GM23248 (cell line): ENCODE results near the gene SIPA1L3. TPM values are rescaled to one million over a fixed set of nuclear protein-coding genes. Genes with fewer than 3 reads are reported as not detected.
A peak's percentile ranks its signal among the peaks of the same experiment; 100 is the strongest.

Experiments
- DNase-seq: peaks from one replicate; pipeline ENCODE4 v3.0.0-alpha.2; 2015
- H2AFZ ChIP-seq: fragments of 200-600 bp; sonication (generic); 2 replicates; pipeline ENCODE4 v1.6.1; 2016; ENCODE audit warnings: antibody characterized with exemption
- H3F3A ChIP-seq: fragments of 200-600 bp; sonication (generic); 2 replicates; pipeline ENCODE4 v1.6.1; 2016; ENCODE audit warnings: mild to moderate bottlenecking, antibody characterized with exemption, mixed run types; ENCODE audit not compliant: insufficient read depth
- H3K27ac ChIP-seq: fragments of 200-600 bp; sonication (generic); 2 replicates; pipeline ENCODE4 v1.5.1; 2016; ENCODE audit warnings: mild to moderate bottlenecking
- H3K27me3 ChIP-seq: fragments of 200-600 bp; sonication (generic); replicated peaks from 2 replicates; pipeline ENCODE4 v1.6.1; 2016; ENCODE audit warnings: mild to moderate bottlenecking; ENCODE audit not compliant: insufficient read depth
- H3K36me3 ChIP-seq: fragments of 200-600 bp; sonication (generic); 2 replicates; pipeline ENCODE4 v1.6.1; 2016; ENCODE audit warnings: low read depth, mild to moderate bottlenecking
- H3K4me1 ChIP-seq: fragments of 200-600 bp; sonication (generic); 2 replicates; pipeline ENCODE4 v1.6.1; 2016; ENCODE audit warnings: mild to moderate bottlenecking; ENCODE audit not compliant: insufficient read depth
- H3K4me2 ChIP-seq: fragments of 200-600 bp; sonication (generic); one replicate; pipeline ENCODE4 v1.6.1; 2016; ENCODE audit warnings: mild to moderate bottlenecking; ENCODE audit not compliant: unreplicated experiment
- H3K4me3 ChIP-seq: fragments of 200-600 bp; sonication (generic); 2 replicates; pipeline ENCODE4 v1.5.1; 2016; ENCODE audit warnings: mild to moderate bottlenecking
- H3K79me2 ChIP-seq: fragments of 200-600 bp; sonication (generic); 2 replicates; pipeline ENCODE4 v1.6.1; 2016; ENCODE audit warnings: mild to moderate bottlenecking; ENCODE audit not compliant: insufficient read depth
- H3K9ac ChIP-seq: fragments of 200-600 bp; sonication (generic); 2 replicates; pipeline ENCODE4 v1.6.1; 2016; ENCODE audit warnings: mild to moderate bottlenecking
- H3K9me2 ChIP-seq: fragments of 200-600 bp; sonication (generic); 2 replicates; pipeline ENCODE4 v1.6.1; 2016; ENCODE audit warnings: mixed run types, mild to moderate bottlenecking, moderate library complexity; ENCODE audit not compliant: insufficient read depth
- H3K9me3 ChIP-seq: fragments of 200-600 bp; sonication (generic); one replicate; pipeline ENCODE4 v1.6.1; 2017; ENCODE audit warnings: low read depth
- H4K20me1 ChIP-seq: fragments of 200-600 bp; sonication (generic); 2 replicates; pipeline ENCODE4 v1.6.0; 2016; ENCODE audit not compliant: insufficient read depth
- EZH2 ChIP-seq: fragments of 200-600 bp; sonication (generic); IDR thresholded peaks from 2 replicates; pipeline ENCODE4 v1.6.1; 2018; ENCODE audit warnings: antibody characterized with exemption, mild to moderate bottlenecking; ENCODE audit not compliant: insufficient read depth, poor library complexity, severe bottlenecking
- EZH2phosphoT487 ChIP-seq: fragments of 200-600 bp; sonication (generic); IDR thresholded peaks from 2 replicates; pipeline ENCODE4 v1.6.1; 2018; ENCODE audit warnings: antibody characterized with exemption, moderate library complexity, mild to moderate bottlenecking, low read depth; ENCODE audit not compliant: insufficient read depth
- WGBS, 2 experiments: methylation state at CpG; one replicate each; pipeline ENCODE4 v1.1.6; 2015 to 2017; ENCODE audit warnings: low lambda C conversion rate in 2 of 2, low coverage in 1 of 2; ENCODE audit errors: missing lambda C conversion rate in 2 of 2; 5-methylcytosine and 5-hydroxymethylcytosine counted together
- in situ Hi-C: fragments of 300-500 bp; cut with MboI; formaldehyde crosslinking; loops from 2 replicates; pipeline ENCODE4 v1.15.0; 2020
- polyA plus RNA-seq: library from polyadenylated mRNA; unstranded; fragments of >200 nt; fragmentation: Nextera tagmentation; extraction: Ambion mirVana; gene quantifications from 2 replicates; pipeline ENCODE4 v1.2.1, GENCODE V29; 2016
- total RNA-seq: library from RNA; depleted of rRNA; stranded (reverse); fragments of >200 nt; shearing (Covaris generic); gene quantifications from 2 replicates; pipeline ENCODE4 v1.2.3, GENCODE V29; 2014

The SIPA1L3 gene
- total and polyA plus RNA-seq, 2 experiments from 2014 or later = 3.7 to 12.1 TPM

GRCh38 chr19:37896180-37896579, 10.8 kb upstream of the SIPA1L3 start:
- Histone ChIP-seq H2AFZ (no peak overlapping the region), H3F3A (no peaks in the 10 kb centered on the region), H4K20me1 (no peaks in the 10 kb centered on the region), H3K9ac (no peak overlapping the region), H3K4me1 (no peaks in the 10 kb centered on the region), H3K27me3 (peaks cover 18% of the 10 kb centered on the region), H3K36me3 (no peaks in the 10 kb centered on the region), H3K27ac (no peak overlapping the region), H3K4me3 (no peak overlapping the region), H3K4me2 (no peak overlapping the region), H3K79me2 (no peaks in the 10 kb centered on the region), H3K9me3 (no peaks in the 10 kb centered on the region), H3K9me2 (no peaks in the 10 kb centered on the region)
- no peak for TF ChIP-seq EZH2phosphoT487
- no peak for TF ChIP-seq EZH2
- no peak for DNase-seq
- in situ Hi-C loops = loop anchor here (10.0 kb wide), 1 partner anchor 339 kb away; no protein-coding TSS in a partner anchor
- WGBS, 2 experiments = 66 to 70% methylated on average over 8 of the region's 8 CpGs

- H3K27me3 ChIP-seq = no peaks in the 10 kb centered on the region
- no peaks in the 10 kb centered on the region for H3K4me1 ChIP-seq
- no peaks in the 10 kb centered on the region for H3K9me3 ChIP-seq
- in situ Hi-C loops = loop anchor here (10.0 kb wide), 1 partner anchor 335 kb away; no protein-coding TSS in a partner anchor
- H3K27ac ChIP-seq = no peak overlapping the region
- H3K79me2 ChIP-seq = no peaks in the 10 kb centered on the region
- no peaks in the 10 kb centered on the region for H3K9me2 ChIP-seq
- no peaks in the 10 kb centered on the region for H4K20me1 ChIP-seq
- TF ChIP-seq EZH2phosphoT487 (no peak), EZH2 (no peak)
- WGBS, 2 experiments = 38 to 54% methylated on average over 1 of the region's 1 CpG
- H3K4me3 ChIP-seq = no peak overlapping the region
- no peak overlapping the region for H3K9ac ChIP-seq
- no peaks in the 10 kb centered on the region for H3K36me3 ChIP-seq
- no peak overlapping the region for H3K4me2 ChIP-seq
- DNase-seq = no peak
- H2AFZ ChIP-seq = no peak overlapping the region
- H3F3A ChIP-seq = no peaks in the 10 kb centered on the region
These were observed 7.6 kb upstream of the SIPA1L3 start for GRCh38 chr19:37899453-37899852.

- no peaks in the 10 kb centered on the region for H3F3A ChIP-seq
- no peak overlapping the region for H3K27ac ChIP-seq
- H3K9ac ChIP-seq = no peak overlapping the region
- no peak for TF ChIP-seq EZH2
- no peak overlapping the region for H3K4me2 ChIP-seq
- in situ Hi-C loops = loop anchor here (10.0 to 25.0 kb wide), 2 partner anchors 187 to 335 kb away; no protein-coding TSS in a partner anchor
- H4K20me1 ChIP-seq = no peaks in the 10 kb centered on the region
- no peaks in the 10 kb centered on the region for H3K79me2 ChIP-seq
- H2AFZ ChIP-seq = no peak overlapping the region
- no peaks in the 10 kb centered on the region for H3K9me2 ChIP-seq
- no peak for DNase-seq
- no peaks in the 10 kb centered on the region for H3K27me3 ChIP-seq
- H3K4me1 ChIP-seq = no peaks in the 10 kb centered on the region
- no peaks in the 10 kb centered on the region for H3K9me3 ChIP-seq
- 74 to 81% methylated on average over 2 of the region's 2 CpGs for WGBS, 2 experiments
- no peak overlapping the region for H3K4me3 ChIP-seq
- no peaks in the 10 kb centered on the region for H3K36me3 ChIP-seq
These were observed 7.0 kb upstream of the SIPA1L3 start for GRCh38 chr19:37899966-37900365.

DNA sequence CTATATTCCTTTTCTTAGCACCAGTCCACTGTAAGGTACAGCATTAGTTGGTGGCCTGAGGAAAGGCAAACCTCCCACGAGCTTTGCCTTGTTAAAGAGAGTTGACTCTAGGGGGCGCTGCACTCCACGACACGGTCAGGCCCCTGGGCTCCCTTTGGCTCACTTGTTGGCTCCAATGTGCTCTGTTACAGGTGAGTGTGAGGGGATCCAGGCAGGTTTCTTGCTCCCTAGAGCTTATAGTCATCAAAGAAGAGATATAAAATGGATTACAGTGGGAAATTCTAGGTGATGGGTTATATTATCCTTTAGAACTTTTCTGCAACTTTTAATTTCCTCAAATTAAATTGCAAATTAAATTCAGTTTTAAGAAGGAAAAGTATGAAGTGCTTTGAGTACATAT, 4.3 kb upstream of the SIPA1L3 start:
- Histone ChIP-seq H3K27ac (no peak overlapping the region), H3K9ac (no peak overlapping the region), H4K20me1 (no peaks in the 10 kb centered on the region), H3K4me3 (no peak overlapping the region), H3K4me1 (no peaks in the 10 kb centered on the region), H3K36me3 (no peaks in the 10 kb centered on the region), H3K9me3 (no peaks in the 10 kb centered on the region), H3K79me2 (peaks cover 6% of the 10 kb centered on the region), H3F3A (no peaks in the 10 kb centered on the region), H3K27me3 (no peaks in the 10 kb centered on the region), H2AFZ (no peak overlapping the region), H3K9me2 (no peaks in the 10 kb centered on the region), H3K4me2 (no peak overlapping the region)
- peak; percentile 87 for DNase-seq
- 0% methylated on average over 4 of the region's 4 CpGs for WGBS, 2 experiments
- no peak for TF ChIP-seq EZH2phosphoT487
- no peak for TF ChIP-seq EZH2
- in situ Hi-C loops = loop anchor here (25.0 kb wide), 1 partner anchor 185 kb away; no protein-coding TSS in a partner anchor

GRCh38 chr19:37903096-37903495, 3.9 kb upstream of the SIPA1L3 start:
- Histone ChIP-seq H3K27me3 (no peaks in the 10 kb centered on the region), H2AFZ (no peak overlapping the region), H3K4me2 (no peak overlapping the region), H3K36me3 (no peaks in the 10 kb centered on the region), H3K9ac (no peak overlapping the region), H3K4me1 (peaks cover 3% of the 10 kb centered on the region; the same call in 1 of the 2 replicates), H3K4me3 (no peak overlapping the region), H3K9me2 (no peaks in the 10 kb centered on the region), H3K27ac (no peak overlapping the region), H4K20me1 (no peaks in the 10 kb centered on the region), H3K79me2 (peaks cover 11% of the 10 kb centered on the region), H3F3A (no peaks in the 10 kb centered on the region), H3K9me3 (no peaks in the 10 kb centered on the region)
- DNase-seq = no peak
- 60 to 78% methylated on average over 2 of the region's 2 CpGs for WGBS, 2 experiments
- no peak for TF ChIP-seq EZH2phosphoT487
- no peak for TF ChIP-seq EZH2
- in situ Hi-C loops = loop anchor here (25.0 kb wide), 1 partner anchor 184 kb away; no protein-coding TSS in a partner anchor
